SK-N-SH (cell line): Measurements from ENCODE around the gene TGM5. TPM values are rescaled to one million over a fixed set of nuclear protein-coding genes. Genes with fewer than 3 reads are reported as not detected.

Experiments used
- CTCF ChIA-PET: fragments of 300-600, 350-600 bp; formaldehyde crosslinking; extraction: SDS; loops from one replicate; lab custom pipeline; 2021; lab: Yijun Ruan, JAX
- POLR2A ChIA-PET: fragments of 350-600 bp; sonication (Branson Sonifier 250); formaldehyde crosslinking; extraction: SDS; loops from one replicate; lab custom pipeline; 2020; ENCODE audit warnings: antibody characterized with exemption, inconsistent platforms; lab: Yijun Ruan, JAX
- DNase-seq: peaks from one replicate; pipeline ENCODE4 v3.0.0; 2012
- H2AFZ ChIP-seq: fragments of 200-600 bp; sonication (generic); 2 replicates; pipeline ENCODE4 v1.8.1; 2016; ENCODE audit warnings: antibody characterized with exemption, mild to moderate bottlenecking, low read depth
- H3F3A ChIP-seq: fragments of 200-600 bp; sonication (generic); replicated peaks from 2 replicates; pipeline ENCODE3; 2016; ENCODE audit warnings: antibody characterized with exemption, mild to moderate bottlenecking; ENCODE audit not compliant: insufficient read depth
- H3K27ac ChIP-seq, 2 experiments: fragments of 200-500 bp in 1 of 2; fragments of 200-600 bp in 1 of 2; sonication (Bioruptor generic) in 1 of 2; sonication (generic), shearing (Covaris generic) in 1 of 2; 2 replicates each; pipeline versions ENCODE4 v1.5.1 to v1.6.1; 2014 to 2016; ENCODE audit warnings: low read depth in 2 of 2, inconsistent platforms in 1 of 2, low read length in 1 of 2, mild to moderate bottlenecking in 1 of 2, mixed read lengths in 1 of 2
- H3K27me3 ChIP-seq: fragments of 200-600 bp; sonication (generic), shearing (Covaris generic); 2 replicates; pipeline ENCODE4 v1.6.1; 2016; ENCODE audit warnings: mixed run types; ENCODE audit not compliant: insufficient read depth
- H3K36me3 ChIP-seq, 2 experiments: fragments of 200-500 bp in 1 of 2; fragments of 200-600 bp in 1 of 2; sonication (Bioruptor generic) in 1 of 2; sonication (generic) in 1 of 2; replicated peaks in 1 of 2; 2 replicates each; pipeline versions ENCODE3 to v1.5.1; 2014 to 2016; ENCODE audit warnings: low read length in 1 of 2, mild to moderate bottlenecking in 1 of 2; ENCODE audit not compliant: insufficient read depth in 2 of 2, control insufficient read depth in 1 of 2
- H3K4me1 ChIP-seq, 2 experiments: fragments of 200-500 bp in 1 of 2; fragments of 200-600 bp in 1 of 2; sonication (Bioruptor generic) in 1 of 2; sonication (generic), shearing (Covaris generic) in 1 of 2; 2 replicates each; pipeline versions ENCODE4 v1.5.1 to v1.6.1; 2014 to 2016; ENCODE audit warnings: low read depth in 1 of 2, low read length in 1 of 2, mixed run types in 1 of 2; ENCODE audit not compliant: insufficient read depth in 2 of 2, control insufficient read depth in 1 of 2
- H3K4me2 ChIP-seq: fragments of 200-600 bp; sonication (generic), shearing (Covaris generic); 2 replicates; pipeline ENCODE4 v1.6.1; 2017; ENCODE audit warnings: mixed run types
- H3K4me3 ChIP-seq, 2 experiments: fragments of 200-500 bp in 1 of 2; fragments of 200-600 bp in 1 of 2; sonication (Bioruptor generic) in 1 of 2; sonication (generic), shearing (Covaris generic) in 1 of 2; 2 replicates each; pipeline versions ENCODE4 v1.5.1 to v1.8.1; 2014 to 2016; ENCODE audit warnings: low read depth in 2 of 2, inconsistent platforms in 1 of 2, low read length in 1 of 2, mild to moderate bottlenecking in 1 of 2, mixed read lengths in 1 of 2, moderate library complexity in 1 of 2
- H3K79me2 ChIP-seq: fragments of 200-600 bp; sonication (generic); 2 replicates; pipeline ENCODE4 v1.8.1; 2017; ENCODE audit warnings: mild to moderate bottlenecking; ENCODE audit not compliant: insufficient read depth
- H3K9ac ChIP-seq: fragments of 200-600 bp; sonication (generic); 2 replicates; pipeline ENCODE4 v1.6.1; 2017; ENCODE audit warnings: mixed run types
- H3K9me2 ChIP-seq: fragments of 200-600 bp; sonication (generic); 2 replicates; pipeline ENCODE4 v1.6.1; 2017; ENCODE audit warnings: mixed run types
- H3K9me3 ChIP-seq: fragments of 200-600 bp; sonication (generic); 2 replicates; pipeline ENCODE4 v1.6.1; 2017; ENCODE audit warnings: mixed run types, mild to moderate bottlenecking, moderate library complexity
- H4K20me1 ChIP-seq: fragments of 200-600 bp; sonication (generic); 2 replicates; pipeline ENCODE4 v1.6.1; 2017; ENCODE audit warnings: mild to moderate bottlenecking, mixed run types; ENCODE audit not compliant: insufficient read depth
- EP300 ChIP-seq, 2 experiments: IDR thresholded peaks; 2 replicates each; pipeline versions ENCODE4 v1.4.0 to v1.6.1; 2012; ENCODE audit warnings: borderline replicate concordance in 1 of 2, low read depth in 1 of 2, low read length in 1 of 2
- GABPA ChIP-seq: IDR thresholded peaks from 2 replicates; pipeline ENCODE4 v1.4.0; 2012; ENCODE audit warnings: low read depth, mild to moderate bottlenecking
- GATA2 ChIP-seq: sonication (generic); formaldehyde crosslinking; IDR thresholded peaks from 2 replicates; pipeline ENCODE4 v1.5.0; 2020; ENCODE audit warnings: mild to moderate bottlenecking, missing genetic modification reagents
- MAX ChIP-seq: IDR thresholded peaks from 2 replicates; pipeline ENCODE4 v1.4.0; 2012; ENCODE audit warnings: low read depth
- MEF2A ChIP-seq: IDR thresholded peaks from 2 replicates; pipeline ENCODE4 v1.4.0; 2012; ENCODE audit warnings: low read depth, borderline replicate concordance
- RCOR1 ChIP-seq: fragments of 150-350 bp; IDR thresholded peaks from 2 replicates; pipeline ENCODE4 v1.6.1; 2017; ENCODE audit warnings: antibody characterized with exemption, low read length
- RFX5 ChIP-seq: IDR thresholded peaks from 2 replicates; pipeline ENCODE4 v1.6.1; 2012; ENCODE audit warnings: mild to moderate bottlenecking, improper control_type of control experiment, low read length
- SMC3 ChIP-seq: IDR thresholded peaks from 2 replicates; pipeline ENCODE4 v1.6.1; 2012; ENCODE audit warnings: low read depth, low read length, improper control_type of control experiment
- TAF1 ChIP-seq: IDR thresholded peaks from 2 replicates; pipeline ENCODE4 v1.6.1; 2012; ENCODE audit warnings: low read depth, mild to moderate bottlenecking, low read length, moderate library complexity, borderline replicate concordance
- TEAD4 ChIP-seq: IDR thresholded peaks from 2 replicates; pipeline ENCODE4 v1.4.0; 2012; ENCODE audit warnings: mild to moderate bottlenecking, borderline replicate concordance; ENCODE audit not compliant: insufficient read depth
- YY1 ChIP-seq: IDR thresholded peaks from 2 replicates; pipeline ENCODE4 v1.4.0; 2012; ENCODE audit warnings: low read depth, mild to moderate bottlenecking
- WGBS: methylation state at CpG from one replicate; pipeline ENCODE4 v1.1.6; 2017; ENCODE audit warnings: low lambda C conversion rate; 5-methylcytosine and 5-hydroxymethylcytosine counted together
- polyA plus RNA-seq, 3 experiments: library from polyadenylated mRNA; depleted of rRNA; stranded (reverse); fragments of >200 nt; gene quantifications; 2 replicates each; pipeline ENCODE4 v1.2.3, GENCODE V29; 2012
- TF ChIP-seq, protein P1 (sequence below): fragments of 150-350 bp; IDR thresholded peaks from 2 replicates; pipeline ENCODE4 v1.6.1; 2016; ENCODE audit warnings: mild to moderate bottlenecking, low read depth, low read length

Gene TGM5
- polyA plus RNA-seq, 1 of the 3 experiments (the other 2 are of a cell fraction), result not detected

GRCh38 chr15:43278869-43279268, 12.1 kb upstream of the TGM5 start (continued):
- TF ChIP-seq EP300 (IDR thresholded peaks at IDR 0.05; ENCODE audit: borderline replicate concordance in 1 of 2, low read depth in 1 of 2, low read length in 1 of 2) (no peak), TAF1 (no peak), GABPA (no peak), RFX5 (no peak), TEAD4 (no peak), RCOR1 (no peak)
- TF ChIP-seq, protein P1, sequence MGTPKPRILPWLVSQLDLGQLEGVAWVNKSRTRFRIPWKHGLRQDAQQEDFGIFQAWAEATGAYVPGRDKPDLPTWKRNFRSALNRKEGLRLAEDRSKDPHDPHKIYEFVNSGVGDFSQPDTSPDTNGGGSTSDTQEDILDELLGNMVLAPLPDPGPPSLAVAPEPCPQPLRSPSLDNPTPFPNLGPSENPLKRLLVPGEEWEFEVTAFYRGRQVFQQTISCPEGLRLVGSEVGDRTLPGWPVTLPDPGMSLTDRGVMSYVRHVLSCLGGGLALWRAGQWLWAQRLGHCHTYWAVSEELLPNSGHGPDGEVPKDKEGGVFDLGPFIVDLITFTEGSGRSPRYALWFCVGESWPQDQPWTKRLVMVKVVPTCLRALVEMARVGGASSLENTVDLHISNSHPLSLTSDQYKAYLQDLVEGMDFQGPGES, result no peak

- no peak for TF ChIP-seq GATA2
- no peak for TF ChIP-seq MAX
- no peak for TF ChIP-seq SMC3
- TF ChIP-seq, all 33 proteins: peak for 0
- no peak for DNase-seq
- Histone ChIP-seq H3K27ac (no peak overlapping the region), H3K4me3 (no peak overlapping the region), H3F3A (no peaks in the 10 kb centered on the region), H2AFZ (no peak overlapping the region), H3K79me2 (no peaks in the 10 kb centered on the region), H3K9ac (no peak overlapping the region), H3K4me1 (no peaks in the 10 kb centered on the region), H3K27me3 (peaks cover 17% of the 10 kb centered on the region), H3K9me3 (no peaks in the 10 kb centered on the region), H3K4me2 (no peak overlapping the region), H3K36me3 (no peaks in the 10 kb centered on the region), H4K20me1 (no peaks in the 10 kb centered on the region), H3K9me2 (no peaks in the 10 kb centered on the region)
- CTCF ChIA-PET, result interaction anchor here (0.7 to 3.5 kb wide), 4 partner anchors 8 to 74 kb away, joined by 3 to 38 read pairs (median 4); no protein-coding TSS in a partner anchor
- WGBS, result 83% methylated on average over 2 of the region's 4 CpGs
- POLR2A ChIA-PET, result no interaction called here
Measured at GRCh38 chr15:43277901-43278300, 11.2 kb upstream of the TGM5 start.

- no peak for DNase-seq
- no peaks in the 10 kb centered on the region for H3K9me2 ChIP-seq
- TF ChIP-seq MEF2A, result no peak
- no peak for TF ChIP-seq YY1
- no peak for TF ChIP-seq MAX
- H3F3A ChIP-seq, result no peaks in the 10 kb centered on the region
- peaks cover 17% of the 10 kb centered on the region for H3K27me3 ChIP-seq
- 36% methylated on average over 7 of the region's 10 CpGs for WGBS
- H3K4me1 ChIP-seq, result no peaks in the 10 kb centered on the region
- no peak overlapping the region for H3K4me2 ChIP-seq
- H3K4me3 ChIP-seq, result no peak overlapping the region
- no peaks in the 10 kb centered on the region for H3K9me3 ChIP-seq
- H3K27ac ChIP-seq, result no peak overlapping the region
- H2AFZ ChIP-seq, result no peak overlapping the region
- no peaks in the 10 kb centered on the region for H4K20me1 ChIP-seq
- POLR2A ChIA-PET, result no interaction called here
- no peaks in the 10 kb centered on the region for H3K79me2 ChIP-seq
- CTCF ChIA-PET, result interaction anchor here (0.7 to 3.5 kb wide), 5 partner anchors 9 to 73 kb away, joined by 3 to 38 read pairs (median 3); no protein-coding TSS in a partner anchor
- H3K36me3 ChIP-seq, result no peaks in the 10 kb centered on the region
- H3K9ac ChIP-seq, result no peak overlapping the region
Measured at GRCh38 chr15:43277231-43277823, 10.6 kb upstream of the TGM5 start.
